Panc1 (cell line): Measurements from ENCODE around the gene RAB1B.

ENCODE experiments used
- POLR2AphosphoS5 ChIP-seq: IDR thresholded peaks from 2 replicates; pipeline ENCODE4 v1.6.1; 2012; ENCODE audit warnings: mild to moderate bottlenecking, low read depth, low read length, moderate library complexity
- REST ChIP-seq, 2 experiments: IDR thresholded peaks; 2 replicates each; pipeline ENCODE4 v1.6.1; 2011 to 2012; ENCODE audit warnings: low read depth in 2 of 2, control low read depth in 1 of 2, low read length in 1 of 2, mild to moderate bottlenecking in 1 of 2, moderate library complexity in 1 of 2; ENCODE audit not compliant: insufficient read depth in 1 of 2
- SIN3A ChIP-seq: IDR thresholded peaks from 2 replicates; pipeline ENCODE4 v1.6.1; 2012; ENCODE audit warnings: low read depth, mild to moderate bottlenecking, low read length, moderate library complexity, borderline replicate concordance; ENCODE audit not compliant: insufficient read depth
- TF ChIP-seq, protein P1 (sequence below): fragments of 450-650 bp; IDR thresholded peaks from 2 replicates; pipeline ENCODE4 v1.5.1; 2017; ENCODE audit warnings: mild to moderate bottlenecking

DNA sequence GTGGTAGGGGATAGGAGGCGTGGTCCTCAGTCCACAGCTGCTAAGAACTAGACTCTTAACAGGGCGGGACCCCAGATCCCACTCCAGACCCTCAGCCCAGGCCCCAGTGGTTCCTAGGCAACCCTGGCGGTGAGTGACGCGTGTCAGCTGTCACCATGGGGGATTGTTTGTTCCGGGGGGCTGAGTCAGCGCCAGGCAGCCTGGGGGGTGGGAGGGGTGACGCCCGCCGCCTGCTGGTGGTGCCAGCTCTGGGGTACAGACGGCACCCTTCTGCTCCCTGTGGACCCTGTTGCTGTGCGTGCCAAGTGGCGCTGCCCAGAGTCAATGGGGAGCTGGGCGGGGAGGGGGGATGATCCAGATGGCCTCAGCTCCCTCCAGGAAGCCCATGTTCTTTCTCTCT lies 12.0 kb downstream of the RAB1B start:
- TF ChIP-seq, protein P1, sequence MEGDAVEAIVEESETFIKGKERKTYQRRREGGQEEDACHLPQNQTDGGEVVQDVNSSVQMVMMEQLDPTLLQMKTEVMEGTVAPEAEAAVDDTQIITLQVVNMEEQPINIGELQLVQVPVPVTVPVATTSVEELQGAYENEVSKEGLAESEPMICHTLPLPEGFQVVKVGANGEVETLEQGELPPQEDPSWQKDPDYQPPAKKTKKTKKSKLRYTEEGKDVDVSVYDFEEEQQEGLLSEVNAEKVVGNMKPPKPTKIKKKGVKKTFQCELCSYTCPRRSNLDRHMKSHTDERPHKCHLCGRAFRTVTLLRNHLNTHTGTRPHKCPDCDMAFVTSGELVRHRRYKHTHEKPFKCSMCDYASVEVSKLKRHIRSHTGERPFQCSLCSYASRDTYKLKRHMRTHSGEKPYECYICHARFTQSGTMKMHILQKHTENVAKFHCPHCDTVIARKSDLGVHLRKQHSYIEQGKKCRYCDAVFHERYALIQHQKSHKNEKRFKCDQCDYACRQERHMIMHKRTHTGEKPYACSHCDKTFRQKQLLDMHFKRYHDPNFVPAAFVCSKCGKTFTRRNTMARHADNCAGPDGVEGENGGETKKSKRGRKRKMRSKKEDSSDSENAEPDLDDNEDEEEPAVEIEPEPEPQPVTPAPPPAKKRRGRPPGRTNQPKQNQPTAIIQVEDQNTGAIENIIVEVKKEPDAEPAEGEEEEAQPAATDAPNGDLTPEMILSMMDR, result no peak
- no peak for TF ChIP-seq SIN3A
- TF ChIP-seq POLR2AphosphoS5, result no peak
- no peak for TF ChIP-seq REST (IDR thresholded peaks at IDR 0.05; ENCODE audit: insufficient read depth in 1 of 2, low read depth in 2 of 2, low read length in 1 of 2)
